MM.1S (cell line): ENCODE data around the gene CYP24A1.

Experiments
- DNase-seq: peaks from one replicate; pipeline ENCODE4 v3.0.0-alpha.2; 2015
- H2AFZ ChIP-seq: fragments of 300-600 bp; sonication (generic); 2 replicates; pipeline ENCODE4 v1.6.0; 2016; ENCODE audit warnings: antibody characterized with exemption, low read length
- H3F3A ChIP-seq: fragments of 300-600 bp; sonication (generic); 2 replicates; pipeline ENCODE4 v1.6.1; 2016; ENCODE audit warnings: mild to moderate bottlenecking, antibody characterized with exemption, low read length, moderate library complexity, mixed read lengths; ENCODE audit not compliant: insufficient read depth
- H3K27ac ChIP-seq: fragments of 300-600 bp; sonication (generic); 2 replicates; pipeline ENCODE4 v1.5.1; 2016; ENCODE audit warnings: mild to moderate bottlenecking, low read length
- H3K27me3 ChIP-seq: fragments of 300-600 bp; sonication (generic); replicated peaks from 2 replicates; pipeline ENCODE4 v1.6.0; 2016; ENCODE audit warnings: low read length; ENCODE audit not compliant: insufficient read depth
- H3K36me3 ChIP-seq: fragments of 300-600 bp; sonication (generic); replicated peaks from 2 replicates; pipeline ENCODE4 v1.6.1; 2016; ENCODE audit warnings: mild to moderate bottlenecking, low read length, mixed read lengths; ENCODE audit not compliant: insufficient read depth
- H3K4me1 ChIP-seq: fragments of 300-600 bp; sonication (generic); 2 replicates; pipeline ENCODE4 v1.6.1; 2016; ENCODE audit warnings: low read length, mixed read lengths
- H3K4me2 ChIP-seq: fragments of 300-600 bp; sonication (generic); 2 replicates; pipeline ENCODE4 v1.6.0; 2016; ENCODE audit warnings: low read depth, low read length
- H3K4me3 ChIP-seq: fragments of 300-600 bp; sonication (generic); 2 replicates; pipeline ENCODE4 v1.5.1; 2016; ENCODE audit warnings: low read length, mixed read lengths
- H3K79me2 ChIP-seq: fragments of 300-600 bp; sonication (generic); 2 replicates; pipeline ENCODE4 v1.6.1; 2016; ENCODE audit warnings: mixed run types, low read length, mixed read lengths
- H3K9ac ChIP-seq: fragments of 300-600 bp; sonication (generic); 2 replicates; pipeline ENCODE4 v1.6.1; 2016; ENCODE audit warnings: low read length, mixed read lengths
- H3K9me2 ChIP-seq: fragments of 300-600 bp; sonication (generic); replicated peaks from 2 replicates; pipeline ENCODE4 v1.6.1; 2016; ENCODE audit warnings: mild to moderate bottlenecking, low read length, mixed read lengths; ENCODE audit not compliant: insufficient read depth
- H3K9me3 ChIP-seq: fragments of 300-600 bp; sonication (generic); replicated peaks from 2 replicates; pipeline ENCODE4 v1.6.1; 2016; ENCODE audit warnings: mild to moderate bottlenecking, low read length, mixed read lengths; ENCODE audit not compliant: insufficient read depth
- H4K20me1 ChIP-seq: fragments of 300-600 bp; sonication (generic); 2 replicates; pipeline ENCODE4 v1.6.1; 2016; ENCODE audit warnings: mild to moderate bottlenecking, low read length, moderate library complexity, mixed read lengths; ENCODE audit not compliant: insufficient read depth
- EZH2 ChIP-seq: fragments of 300-600 bp; sonication (generic); optimal IDR thresholded peaks from 2 replicates; pipeline ENCODE3; 2017; ENCODE audit warnings: low read depth, mild to moderate bottlenecking, antibody characterized with exemption, low read length, mixed read lengths
- EZH2phosphoT487 ChIP-seq: fragments of 300-600 bp; sonication (generic); IDR thresholded peaks from 2 replicates; pipeline ENCODE4 v1.6.1; 2018; ENCODE audit warnings: antibody characterized with exemption, low read length
- TF ChIP-seq, protein P1 (sequence below): fragments of 300-600 bp; sonication (generic); IDR thresholded peaks from 2 replicates; pipeline ENCODE4 v1.5.1; 2016; ENCODE audit warnings: antibody characterized with exemption, low read length, mixed read lengths

The CYP24A1 gene

GRCh38 chr20:54140486-54140885 lies 33.3 kb downstream of the CYP24A1 start:
- Histone ChIP-seq H3K4me2 (no peak overlapping the region), H3K9me2 (no peaks in the 10 kb centered on the region), H3K9me3 (no peaks in the 10 kb centered on the region), H2AFZ (no peak overlapping the region), H4K20me1 (no peaks in the 10 kb centered on the region), H3K79me2 (no peaks in the 10 kb centered on the region), H3K27ac (no peak overlapping the region), H3K4me1 (no peaks in the 10 kb centered on the region), H3F3A (no peaks in the 10 kb centered on the region), H3K9ac (no peak overlapping the region), H3K27me3 (no peaks in the 10 kb centered on the region), H3K36me3 (no peaks in the 10 kb centered on the region), H3K4me3 (no peak overlapping the region)
- TF ChIP-seq EZH2, result no peak
- TF ChIP-seq EZH2phosphoT487, result no peak
- TF ChIP-seq, protein P1, sequence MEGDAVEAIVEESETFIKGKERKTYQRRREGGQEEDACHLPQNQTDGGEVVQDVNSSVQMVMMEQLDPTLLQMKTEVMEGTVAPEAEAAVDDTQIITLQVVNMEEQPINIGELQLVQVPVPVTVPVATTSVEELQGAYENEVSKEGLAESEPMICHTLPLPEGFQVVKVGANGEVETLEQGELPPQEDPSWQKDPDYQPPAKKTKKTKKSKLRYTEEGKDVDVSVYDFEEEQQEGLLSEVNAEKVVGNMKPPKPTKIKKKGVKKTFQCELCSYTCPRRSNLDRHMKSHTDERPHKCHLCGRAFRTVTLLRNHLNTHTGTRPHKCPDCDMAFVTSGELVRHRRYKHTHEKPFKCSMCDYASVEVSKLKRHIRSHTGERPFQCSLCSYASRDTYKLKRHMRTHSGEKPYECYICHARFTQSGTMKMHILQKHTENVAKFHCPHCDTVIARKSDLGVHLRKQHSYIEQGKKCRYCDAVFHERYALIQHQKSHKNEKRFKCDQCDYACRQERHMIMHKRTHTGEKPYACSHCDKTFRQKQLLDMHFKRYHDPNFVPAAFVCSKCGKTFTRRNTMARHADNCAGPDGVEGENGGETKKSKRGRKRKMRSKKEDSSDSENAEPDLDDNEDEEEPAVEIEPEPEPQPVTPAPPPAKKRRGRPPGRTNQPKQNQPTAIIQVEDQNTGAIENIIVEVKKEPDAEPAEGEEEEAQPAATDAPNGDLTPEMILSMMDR, result no peak
- DNase-seq, result no peak

GRCh38 chr20:54140067-54140466 lies 33.7 kb downstream of the CYP24A1 start:
- no peak overlapping the region for H2AFZ ChIP-seq
- H3K27me3 ChIP-seq, result no peaks in the 10 kb centered on the region
- no peaks in the 10 kb centered on the region for H4K20me1 ChIP-seq
- no peaks in the 10 kb centered on the region for H3K79me2 ChIP-seq
- TF ChIP-seq, protein P1, result no peak
- no peak for TF ChIP-seq EZH2phosphoT487
- no peak for TF ChIP-seq EZH2
- no peaks in the 10 kb centered on the region for H3K9me2 ChIP-seq
- H3K4me2 ChIP-seq, result no peak overlapping the region
- H3K27ac ChIP-seq, result no peak overlapping the region
- H3K36me3 ChIP-seq, result no peaks in the 10 kb centered on the region
- no peaks in the 10 kb centered on the region for H3K4me1 ChIP-seq
- DNase-seq, result no peak
- H3F3A ChIP-seq, result no peaks in the 10 kb centered on the region
- no peak overlapping the region for H3K4me3 ChIP-seq
- no peak overlapping the region for H3K9ac ChIP-seq
- H3K9me3 ChIP-seq, result no peaks in the 10 kb centered on the region

DNA sequence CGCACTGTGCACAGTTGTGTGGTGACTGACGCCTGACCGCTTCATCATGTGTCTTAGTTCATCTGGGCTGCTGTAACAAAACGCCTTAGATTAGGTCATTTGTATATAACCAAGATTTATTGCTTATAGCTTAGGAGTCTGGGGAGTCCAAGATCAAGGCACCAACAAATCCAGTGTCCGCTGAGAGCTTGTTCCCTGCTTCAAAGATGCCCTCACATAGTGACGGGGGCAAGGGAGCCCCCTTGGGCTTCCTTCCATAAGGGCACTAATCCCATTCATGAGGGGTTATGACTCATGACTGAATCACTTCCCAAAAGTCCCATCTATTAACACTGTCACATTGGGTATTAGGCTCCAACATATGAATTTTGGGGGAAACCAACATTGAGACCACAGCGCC lies 34.6 kb downstream of the CYP24A1 start:
- Histone ChIP-seq H4K20me1 (no peaks in the 10 kb centered on the region), H3K4me1 (no peaks in the 10 kb centered on the region), H3K9me3 (no peaks in the 10 kb centered on the region), H3K4me2 (no peak overlapping the region), H3K27me3 (no peaks in the 10 kb centered on the region), H3K9me2 (no peaks in the 10 kb centered on the region), H3F3A (no peaks in the 10 kb centered on the region), H3K79me2 (no peaks in the 10 kb centered on the region), H3K27ac (no peak overlapping the region), H3K9ac (no peak overlapping the region), H2AFZ (no peak overlapping the region), H3K4me3 (no peak overlapping the region), H3K36me3 (no peaks in the 10 kb centered on the region)
- TF ChIP-seq EZH2phosphoT487 (no peak), EZH2 (no peak)
- TF ChIP-seq, protein P1, result no peak
- no peak for DNase-seq
